GM10266 (cell line): ENCODE data around the gene SPECC1.
"Not testable (repeated sequence)": the region's sequence is repeated elsewhere in the genome, so short reads cannot be mapped to it uniquely, and the experiment has no call there.

ENCODE experiments used
- DNase-seq: peaks from one replicate; pipeline ENCODE4 v3.0.0; 2012; ENCODE audit errors: extremely low spot score
- CTCF ChIP-seq: IDR thresholded peaks from 2 replicates; pipeline ENCODE4 v1.5.1; 2012; ENCODE audit warnings: mild to moderate bottlenecking, low read depth; ENCODE audit not compliant: control insufficient read depth, insufficient read depth; ENCODE audit errors: missing control alignments

Gene SPECC1

GRCh38 chr17:20009302-20010098 is at the start of gene SPECC1:
TSS of gene SPECC1 (plus strand) at chr17:20009359. CDS start at chr17:20096652, 87,293 bp downstream.
- DNase-seq = peak; percentile 94
- peak; percentile 97 for TF ChIP-seq CTCF

DNA sequence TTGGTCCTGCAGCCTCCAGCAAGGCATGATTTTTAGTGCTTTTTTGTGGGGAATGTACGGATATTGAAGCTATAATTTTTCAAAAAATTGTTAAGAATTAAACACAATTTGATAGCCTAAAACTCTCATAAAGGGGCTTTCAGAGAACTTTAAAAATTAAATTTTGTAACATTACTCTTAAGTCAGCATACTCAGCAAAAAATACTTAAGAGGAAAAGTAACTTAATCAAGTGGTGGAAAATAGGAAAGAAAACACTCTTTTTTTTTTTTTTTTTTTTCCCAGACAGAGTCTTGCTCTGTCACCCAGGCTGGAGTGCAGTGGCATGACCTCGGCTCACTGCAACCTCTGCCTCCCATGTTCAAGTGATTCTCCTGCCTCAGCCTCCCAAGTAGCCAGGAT is 46.2 kb upstream of the SPECC1 start:
- DNase-seq = not testable (repeated sequence)

DNA sequence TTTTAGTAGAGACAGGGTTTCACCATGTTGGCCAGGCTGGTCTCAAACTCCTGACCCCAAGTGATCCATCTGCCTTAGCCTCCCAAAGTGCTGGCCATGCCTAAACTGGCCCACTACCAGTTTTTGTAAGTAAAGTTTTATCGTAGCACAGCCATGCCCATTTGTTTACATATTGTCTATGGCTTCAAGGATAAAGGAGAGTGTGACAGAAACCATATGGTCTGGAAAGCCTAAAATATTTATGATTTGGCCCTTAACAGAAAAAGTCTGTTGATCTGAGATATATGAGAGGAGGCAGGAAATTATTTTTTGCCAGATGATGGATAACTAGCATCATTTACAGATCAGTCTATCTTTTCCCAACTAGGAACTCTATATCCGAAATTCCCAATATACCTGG is 36.0 kb upstream of the SPECC1 start:
- no peak for TF ChIP-seq CTCF
- no peak for DNase-seq

- no peak for TF ChIP-seq CTCF
- DNase-seq = no peak
Observed at GRCh38 chr17:19975601-19976000, 33.6 kb upstream of the SPECC1 start.

GRCh38 chr17:19977293-19978208 is 31.6 kb upstream of the SPECC1 start, which contains the start of gene AKAP10:
TSS of gene AKAP10 (minus strand) at chr17:19977828. CDS start at chr17:19977679, 149 bp downstream.
- no peak for TF ChIP-seq CTCF
- peak; percentile 96 for DNase-seq

DNA sequence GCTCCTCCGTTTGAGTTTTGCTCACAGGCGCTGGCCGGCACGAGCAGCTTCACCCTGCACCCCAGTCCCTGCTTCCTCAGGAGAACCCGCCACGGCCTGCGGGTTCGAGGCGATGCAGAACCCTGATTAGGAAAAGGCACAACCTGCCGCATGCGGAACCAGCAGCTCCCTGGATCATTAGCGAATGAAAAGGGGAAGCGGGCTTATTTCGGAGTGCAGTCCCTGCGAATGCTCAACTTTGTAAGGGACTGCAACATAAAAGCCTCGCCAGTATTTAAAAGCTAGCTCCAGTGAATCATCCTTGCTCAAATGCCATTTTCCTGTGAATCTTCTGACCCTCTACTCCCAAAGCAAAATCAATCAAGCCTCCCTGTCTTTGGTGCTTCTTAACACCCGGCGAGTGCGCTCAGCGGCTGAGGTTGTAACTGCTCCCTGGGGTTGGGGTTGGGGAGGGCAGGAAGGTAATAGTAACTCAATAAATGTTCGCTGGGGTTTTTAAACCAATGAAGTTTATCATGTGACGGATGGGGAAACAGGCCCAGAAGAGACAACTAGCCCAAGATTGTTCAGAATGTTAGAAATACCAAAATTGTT is 30.9 kb upstream of the SPECC1 start:
- peak; percentile 59 for DNase-seq
- no peak for TF ChIP-seq CTCF

DNA sequence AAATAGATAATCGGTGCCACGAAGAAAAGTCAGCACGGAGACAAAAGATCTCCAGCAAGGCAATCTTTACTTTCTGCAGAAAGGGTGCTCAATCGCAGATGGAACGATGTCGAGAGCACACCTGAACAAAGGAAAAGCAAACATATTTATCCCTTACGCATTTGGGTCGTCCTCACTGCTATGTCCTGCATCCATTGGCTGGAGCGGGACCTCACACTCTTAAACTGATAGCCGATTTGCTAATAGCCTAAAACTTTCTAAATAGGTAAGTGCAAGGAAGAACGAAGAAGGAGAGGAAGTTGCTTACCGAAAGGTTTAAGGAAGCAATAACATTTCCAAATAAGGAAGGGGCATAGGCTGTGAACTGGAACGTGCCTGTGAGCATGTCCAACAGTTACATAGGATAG is 30.4 kb upstream of the SPECC1 start:
- no peak for DNase-seq
- no peak for TF ChIP-seq CTCF
